ENCODE results near the gene ZC3H13.

DNA sequence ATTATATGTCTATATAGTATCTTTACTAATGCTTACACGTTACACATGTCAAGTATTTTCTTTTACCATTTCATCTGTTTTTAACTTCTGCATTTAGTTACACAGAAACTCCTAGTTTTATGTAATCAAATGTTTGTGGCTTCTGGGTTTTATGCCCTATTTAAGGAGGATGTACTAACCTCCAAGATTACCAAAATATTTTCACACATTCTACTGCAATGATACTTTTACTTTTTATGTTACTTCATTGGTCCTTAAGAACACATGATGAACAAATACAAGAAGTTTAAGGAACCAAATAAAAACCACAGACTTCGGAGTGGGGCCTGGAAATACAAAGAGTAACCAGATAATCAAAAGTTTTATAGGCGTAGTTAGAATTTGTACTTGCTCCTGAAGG is 37.2 kb downstream of the ZC3H13 start:
- TF ChIP-seq, protein P1, sequence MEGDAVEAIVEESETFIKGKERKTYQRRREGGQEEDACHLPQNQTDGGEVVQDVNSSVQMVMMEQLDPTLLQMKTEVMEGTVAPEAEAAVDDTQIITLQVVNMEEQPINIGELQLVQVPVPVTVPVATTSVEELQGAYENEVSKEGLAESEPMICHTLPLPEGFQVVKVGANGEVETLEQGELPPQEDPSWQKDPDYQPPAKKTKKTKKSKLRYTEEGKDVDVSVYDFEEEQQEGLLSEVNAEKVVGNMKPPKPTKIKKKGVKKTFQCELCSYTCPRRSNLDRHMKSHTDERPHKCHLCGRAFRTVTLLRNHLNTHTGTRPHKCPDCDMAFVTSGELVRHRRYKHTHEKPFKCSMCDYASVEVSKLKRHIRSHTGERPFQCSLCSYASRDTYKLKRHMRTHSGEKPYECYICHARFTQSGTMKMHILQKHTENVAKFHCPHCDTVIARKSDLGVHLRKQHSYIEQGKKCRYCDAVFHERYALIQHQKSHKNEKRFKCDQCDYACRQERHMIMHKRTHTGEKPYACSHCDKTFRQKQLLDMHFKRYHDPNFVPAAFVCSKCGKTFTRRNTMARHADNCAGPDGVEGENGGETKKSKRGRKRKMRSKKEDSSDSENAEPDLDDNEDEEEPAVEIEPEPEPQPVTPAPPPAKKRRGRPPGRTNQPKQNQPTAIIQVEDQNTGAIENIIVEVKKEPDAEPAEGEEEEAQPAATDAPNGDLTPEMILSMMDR (conservative IDR thresholded peaks at IDR 0.05) = no peak
- TF ChIP-seq EZH2 (IDR thresholded peaks at IDR 0.05; ENCODE audit: low read depth) = no peak
